Liver (tissue), 9 donors: ENCODE measurements around the gene ADPGK. TPM values are rescaled to one million over a fixed set of nuclear protein-coding genes. Genes with fewer than 3 reads are reported as not detected.
"Not testable (repeated sequence)": the region's sequence is repeated elsewhere in the genome, so short reads cannot be mapped to it uniquely, and the experiment has no call there.

Source experiments
- DNase-seq: peaks from one replicate; pipeline ENCODE4 v3.0.0-alpha.2; 2017; ENCODE audit warnings: low spot score
- H3K27ac ChIP-seq, 2 donors: one replicate each; pipeline ENCODE4 v1.7.0; 2013; ENCODE audit warnings: inconsistent platforms in 2 of 2, low read length in 2 of 2, control low read depth in 1 of 2, low read depth in 1 of 2, mild to moderate bottlenecking in 1 of 2
- H3K27me3 ChIP-seq, 4 donors: one replicate each; pipeline versions ENCODE4 v1.6.1 to v1.7.0; 2013; ENCODE audit warnings: low read length in 3 of 4, inconsistent platforms in 1 of 4, mild to moderate bottlenecking in 1 of 4, moderate library complexity in 1 of 4; ENCODE audit not compliant: control insufficient read depth in 4 of 4, insufficient read depth in 4 of 4
- H3K36me3 ChIP-seq, 4 donors: one replicate each; pipeline versions ENCODE4 v1.6.1 to v1.7.0; 2013; ENCODE audit warnings: low read length in 3 of 4, mild to moderate bottlenecking in 3 of 4, low read depth in 1 of 4, moderate library complexity in 1 of 4; ENCODE audit not compliant: control insufficient read depth in 4 of 4, insufficient read depth in 3 of 4
- H3K4me1 ChIP-seq, 4 donors: one replicate each; pipeline versions ENCODE4 v1.6.1 to v1.7.0; 2013; ENCODE audit warnings: low read length in 3 of 4, mild to moderate bottlenecking in 3 of 4, moderate library complexity in 1 of 4; ENCODE audit not compliant: control insufficient read depth in 4 of 4, insufficient read depth in 4 of 4
- H3K4me3 ChIP-seq, 3 donors: one replicate each; pipeline versions ENCODE4 v1.6.1 to v1.7.0; 2013; ENCODE audit warnings: low read length in 3 of 3, control low read depth in 1 of 3, low read depth in 1 of 3, mild to moderate bottlenecking in 1 of 3
- H3K9ac ChIP-seq, 2 donors: one replicate each; pipeline ENCODE4 v1.7.0; 2013; ENCODE audit warnings: low read length in 2 of 2, mild to moderate bottlenecking in 2 of 2, moderate library complexity in 2 of 2, control low read depth in 1 of 2, low read depth in 1 of 2
- H3K9me3 ChIP-seq, 4 donors: one replicate each; pipeline versions ENCODE4 v1.6.1 to v1.7.0; 2013; ENCODE audit warnings: low read length in 3 of 4; ENCODE audit not compliant: control insufficient read depth in 4 of 4
- HNF4A ChIP-seq, 2 donors: conservative IDR thresholded peaks; 2 replicates each; pipeline ENCODE4 v1.6.1; 2016; ENCODE audit warnings: antibody characterized with exemption in 2 of 2, mild to moderate bottlenecking in 2 of 2
- NR2F2 ChIP-seq: IDR thresholded peaks from 2 replicates; pipeline ENCODE4 v1.6.1; 2016; ENCODE audit warnings: antibody characterized with exemption
- RXRA ChIP-seq, 2 donors: IDR thresholded peaks; 2 replicates each; pipeline ENCODE4 v1.6.1; 2017 to 2018; ENCODE audit warnings: antibody characterized with exemption in 2 of 2, mild to moderate bottlenecking in 1 of 2
- WGBS: extraction: QIAGEN DNeasy Blood & Tissue Kit; methylation state at CpG from one replicate; pipeline ENCODE4 v1.1.7; 2013; 5-methylcytosine and 5-hydroxymethylcytosine counted together
- polyA plus RNA-seq, 2 donors: library from polyadenylated mRNA; stranded (reverse) in 1 of 2; unstranded in 1 of 2; fragments of 200-250 nt in 1 of 2; fragments of >200 nt in 1 of 2; fragmentation: Nextera tagmentation in 1 of 2; extraction: Ambion mirVana in 1 of 2; gene quantifications; one replicate each; pipeline versions ENCODE4 v1.2.1 to v1.2.3, GENCODE V29; 2013 to 2015
- total RNA-seq, 2 donors: library from RNA; depleted of rRNA; stranded (reverse); fragments of >200 nt; gene quantifications; one replicate each; pipeline ENCODE4 v1.2.3, GENCODE V29; 2014
- TF ChIP-seq, protein P1 (sequence below): IDR thresholded peaks from 2 replicates; pipeline ENCODE4 v1.6.1; 2016; ENCODE audit warnings: antibody characterized with exemption
- TF ChIP-seq, protein P2 (sequence below): IDR thresholded peaks from 2 replicates; pipeline ENCODE4 v1.6.1; 2016; ENCODE audit warnings: antibody characterized with exemption, mild to moderate bottlenecking
- donor health status: healthy.
- donor health status: healthy.
- donor health status: healthy.
- donor health status: healthy.
- donor health status: healthy.

The ADPGK gene
- total and polyA plus RNA-seq, 4 donors = 12.2 to 35.5 (median 20.0) TPM

DNA sequence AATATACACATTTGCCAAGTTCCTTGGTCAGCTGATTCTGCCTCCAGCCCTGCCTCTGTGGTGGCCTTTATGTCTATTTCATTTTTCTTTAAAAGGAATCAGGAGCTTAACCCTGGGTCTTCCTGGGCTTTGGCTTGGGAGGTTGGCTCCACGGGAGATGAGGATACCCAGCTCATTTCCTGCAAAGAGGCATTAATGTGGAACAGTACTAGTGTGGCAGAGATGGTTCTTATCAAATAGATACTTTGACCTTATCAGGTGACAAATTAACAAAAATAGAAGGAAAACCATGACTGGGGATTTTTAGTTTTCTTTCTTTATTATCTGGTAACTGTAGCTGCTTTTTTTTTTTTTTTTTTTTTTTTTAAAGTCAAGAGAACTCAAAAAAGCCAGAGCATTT is 54.7 kb downstream of the ADPGK start:
- H3K27me3 ChIP-seq = no peaks in the 10 kb centered on the region
- H3K4me1 ChIP-seq = peaks cover 3 to 15% (median 7%) of the 10 kb centered on the region in 4 donors
- WGBS = 61% methylated on average over 1 of the region's 1 CpG
- no peak for DNase-seq
- TF ChIP-seq, protein P1, sequence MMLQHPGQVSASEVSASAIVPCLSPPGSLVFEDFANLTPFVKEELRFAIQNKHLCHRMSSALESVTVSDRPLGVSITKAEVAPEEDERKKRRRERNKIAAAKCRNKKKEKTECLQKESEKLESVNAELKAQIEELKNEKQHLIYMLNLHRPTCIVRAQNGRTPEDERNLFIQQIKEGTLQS = no peak
- peak; percentile 13 to 25 for TF ChIP-seq HNF4A (conservative IDR thresholded peaks at IDR 0.05)
- H3K27ac ChIP-seq = no peak overlapping the region
- H3K9ac ChIP-seq = no peak overlapping the region
- no peak overlapping the region for H3K4me3 ChIP-seq
- peaks cover 0 to 16% (median 9%) of the 10 kb centered on the region in 4 donors for H3K36me3 ChIP-seq
- H3K9me3 ChIP-seq = no peaks in the 10 kb centered on the region

- H3K4me3 ChIP-seq, DNase-seq, H3K9ac ChIP-seq, H3K27ac ChIP-seq, H3K27me3 ChIP-seq, H3K9me3 ChIP-seq: not testable (repeated sequence)
- WGBS = 87% methylated on average over 1 of the region's 1 CpG
- Histone ChIP-seq H3K36me3 (peaks cover 0 to 14% (median 9%) of the 10 kb centered on the region in 4 donors), H3K4me1 (peaks cover 3 to 15% (median 7%) of the 10 kb centered on the region in 4 donors)
These were observed 55.3 kb downstream of the ADPGK start for GRCh38 chr15:72728249-72728648.

DNA sequence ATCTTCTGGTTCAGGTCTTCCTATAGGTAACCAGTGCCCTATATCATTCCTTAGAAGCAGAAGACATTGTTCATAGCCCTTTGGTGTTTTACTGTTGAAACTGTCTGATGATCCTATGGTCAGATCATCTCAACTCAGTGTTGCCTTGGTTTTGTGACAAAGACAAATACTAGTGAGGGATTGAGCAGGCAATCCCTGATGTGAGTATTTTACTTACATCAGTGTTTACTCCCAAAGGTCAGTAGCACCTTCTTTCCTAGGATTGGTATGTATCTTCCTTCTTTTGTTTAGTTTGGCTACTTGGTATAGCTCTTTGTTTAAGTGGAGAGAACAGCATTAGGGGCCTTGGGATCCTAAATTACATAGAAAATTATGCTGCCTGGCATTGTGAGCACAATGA is 56.4 kb downstream of the ADPGK start:
- Histone ChIP-seq H3K27me3 (no peaks in the 10 kb centered on the region), H3K4me3 (no peak overlapping the region), H3K9me3 (no peaks in the 10 kb centered on the region), H3K36me3 (peaks cover 0 to 14% (median 8%) of the 10 kb centered on the region in 4 donors), H3K27ac (no peak overlapping the region), H3K9ac (peak overlapping the region in 1 of 2 donors; percentile 31), H3K4me1 (peaks cover 3 to 15% (median 7%) of the 10 kb centered on the region in 4 donors)
- no peak for DNase-seq
- TF ChIP-seq HNF4A (conservative IDR thresholded peaks at IDR 0.05) (peak; percentile 15 to 30), RXRA (IDR thresholded peaks at IDR 0.05) (peak in 1 of 2 donors; percentile 21), NR2F2 (no peak)
- TF ChIP-seq, protein P2, sequence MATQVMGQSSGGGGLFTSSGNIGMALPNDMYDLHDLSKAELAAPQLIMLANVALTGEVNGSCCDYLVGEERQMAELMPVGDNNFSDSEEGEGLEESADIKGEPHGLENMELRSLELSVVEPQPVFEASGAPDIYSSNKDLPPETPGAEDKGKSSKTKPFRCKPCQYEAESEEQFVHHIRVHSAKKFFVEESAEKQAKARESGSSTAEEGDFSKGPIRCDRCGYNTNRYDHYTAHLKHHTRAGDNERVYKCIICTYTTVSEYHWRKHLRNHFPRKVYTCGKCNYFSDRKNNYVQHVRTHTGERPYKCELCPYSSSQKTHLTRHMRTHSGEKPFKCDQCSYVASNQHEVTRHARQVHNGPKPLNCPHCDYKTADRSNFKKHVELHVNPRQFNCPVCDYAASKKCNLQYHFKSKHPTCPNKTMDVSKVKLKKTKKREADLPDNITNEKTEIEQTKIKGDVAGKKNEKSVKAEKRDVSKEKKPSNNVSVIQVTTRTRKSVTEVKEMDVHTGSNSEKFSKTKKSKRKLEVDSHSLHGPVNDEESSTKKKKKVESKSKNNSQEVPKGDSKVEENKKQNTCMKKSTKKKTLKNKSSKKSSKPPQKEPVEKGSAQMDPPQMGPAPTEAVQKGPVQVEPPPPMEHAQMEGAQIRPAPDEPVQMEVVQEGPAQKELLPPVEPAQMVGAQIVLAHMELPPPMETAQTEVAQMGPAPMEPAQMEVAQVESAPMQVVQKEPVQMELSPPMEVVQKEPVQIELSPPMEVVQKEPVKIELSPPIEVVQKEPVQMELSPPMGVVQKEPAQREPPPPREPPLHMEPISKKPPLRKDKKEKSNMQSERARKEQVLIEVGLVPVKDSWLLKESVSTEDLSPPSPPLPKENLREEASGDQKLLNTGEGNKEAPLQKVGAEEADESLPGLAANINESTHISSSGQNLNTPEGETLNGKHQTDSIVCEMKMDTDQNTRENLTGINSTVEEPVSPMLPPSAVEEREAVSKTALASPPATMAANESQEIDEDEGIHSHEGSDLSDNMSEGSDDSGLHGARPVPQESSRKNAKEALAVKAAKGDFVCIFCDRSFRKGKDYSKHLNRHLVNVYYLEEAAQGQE = no peak

DNA sequence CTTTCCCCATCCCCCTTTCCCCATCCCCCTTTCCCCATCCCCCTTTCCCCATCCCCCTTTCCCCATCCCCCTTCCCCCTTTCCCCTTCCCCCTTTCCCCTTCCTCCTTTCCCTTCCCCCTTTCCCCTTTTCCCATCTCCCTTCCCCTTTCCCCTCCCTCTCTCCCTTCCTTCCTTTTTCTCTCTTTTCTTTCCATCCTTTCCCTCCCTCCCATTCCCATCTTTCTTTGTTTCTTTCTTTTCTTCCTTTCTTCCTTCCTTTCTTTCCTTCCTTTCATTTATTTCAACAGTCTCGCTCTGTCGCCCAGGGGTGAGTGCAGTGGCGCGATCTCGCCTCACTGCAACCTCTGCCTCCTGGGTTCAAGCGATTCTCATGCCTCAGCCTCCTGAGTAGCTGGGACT is 57.7 kb downstream of the ADPGK start:
- not testable (repeated sequence) for H3K4me3 ChIP-seq, H3K9ac ChIP-seq, H3K27me3 ChIP-seq, DNase-seq, H3K27ac ChIP-seq, H3K9me3 ChIP-seq, H3K36me3 ChIP-seq
- peaks cover 3 to 15% (median 7%) of the 10 kb centered on the region in 4 donors for H3K4me1 ChIP-seq
- 98% methylated on average over 6 of the region's 6 CpGs for WGBS
